Pancreas (tissue), 10 donors: ENCODE measurements around the gene MYH9. TPM values are rescaled to one million over a fixed set of nuclear protein-coding genes. Genes with fewer than 3 reads are reported as not detected.

Source experiments
- ATAC-seq, 4 donors: fragments of 200-7000 bp; cut with Tn5 transposase; one replicate each; pipeline versions ENCODE4 v1.8.0 to v1.9.1; 2020; ENCODE audit warnings: mild to moderate bottlenecking in 4 of 4, moderate library complexity in 4 of 4
- DNase-seq, 6 donors: peaks; one replicate each; pipeline ENCODE4 v3.0.0-alpha.2; 2020
- FAIRE-seq: peaks from 2 replicates; lab custom pipeline; 2012; peaks lifted over from hg19 to GRCh38; lab: Jason Lieb, UNC
- H3K27ac ChIP-seq, 4 donors: fragments of 200-600 bp; sonication (generic); 1 replicate in 3 of 4; 2 replicates in 1 of 4; pipeline versions ENCODE4 v1.5.0 to v1.8.0; 2020
- H3K27me3 ChIP-seq, 4 donors: fragments of 200-600 bp; one replicate each; pipeline ENCODE4 v1.8.0; 2021
- H3K36me3 ChIP-seq, 3 donors: fragments of 200-600 bp; sonication (generic) in 1 of 3; one replicate each; pipeline versions ENCODE4 v1.5.0 to v1.8.0; 2020 to 2021
- H3K4me1 ChIP-seq, 3 donors: fragments of 200-600 bp; one replicate each; pipeline ENCODE4 v1.8.0; 2021
- H3K4me3 ChIP-seq, 4 donors: fragments of 200-600 bp; sonication (generic) in 2 of 4; one replicate each; pipeline versions ENCODE4 v1.5.0 to v1.8.0; 2020 to 2021
- H3K9me3 ChIP-seq, 4 donors: fragments of 200-600 bp; one replicate each; pipeline ENCODE4 v1.8.0; 2021
- CTCF ChIP-seq, 4 donors: fragments of 200-600 bp; sonication (generic) in 3 of 4; IDR thresholded peaks; one replicate each; pipeline versions ENCODE4 v1.5.0 to v1.8.0; 2021; ENCODE audit warnings: antibody characterized with exemption in 4 of 4
- WGBS, 2 donors: extraction: QIAGEN DNeasy Blood & Tissue Kit; methylation state at CpG; one replicate each; pipeline ENCODE4 v1.1.7; 2013; 5-methylcytosine and 5-hydroxymethylcytosine counted together
- intact Hi-C, 3 donors: fragments of 100-400 bp; cut with DNase I; formaldehyde crosslinking; loops; one replicate each; pipeline versions ENCODE4 v1.11.1 to v1.14.2; 2022
- polyA plus RNA-seq, 2 donors: library from polyadenylated mRNA; stranded (reverse); fragments of 200-250 nt; gene quantifications; one replicate each; pipeline ENCODE4 v1.2.3, GENCODE V29; 2013
- total RNA-seq, 6 donors: library from RNA; stranded (reverse); fragmentation: NEBNext Ultra II Directional in 4 of 6; extraction: Animal tissue kit (Norgen Biotek cat#: 25700) in 4 of 6; gene quantifications; one replicate each; pipeline versions ENCODE4 v1.2.1 to v1.2.4, GENCODE V29; 2021 to 2023
- donor health status: healthy with polysubstance abuse.
- donor health status: DM: no; HTN: no; CAD: no; lungs with moderate emphysema.
- donor health status: DM: no; HTN: no; CAD: no.
- donor health status: control.
- donor health status: control.
- donor health status: Bipolar disorder and iron deficiency.
- donor health status: DM: yes; HTN: yes; CAD: no.
- donor health status: DM: no; HTN: no; CAD: no.
- donor health status: DM: no; HTN: no; CAD: no.
- donor health status: DM: yes; HTN: yes; CAD: no.

MYH9 gene
- total and polyA plus RNA-seq, 8 donors: 80.9 to 554 (median 376) TPM

- no peak for ATAC-seq
- TF ChIP-seq CTCF (IDR thresholded peaks at IDR 0.05): no peak
- H3K9me3 ChIP-seq: no peaks in the 10 kb centered on the region
- H3K4me3 ChIP-seq: no peak overlapping the region
- H3K4me1 ChIP-seq: peaks cover 47 to 59% (median 49%) of the 10 kb centered on the region in 3 donors
- intact Hi-C loops: loop anchor here in 2 of 3 donors (10.0 kb wide), 1 partner anchor 47 kb away; the partner anchor contains the start of gene MYH9 (in 2 of the 2)
- H3K27ac ChIP-seq: peak overlapping the region; percentile 63 to 92 (median 83)
- H3K36me3 ChIP-seq: peaks cover 9 to 59% (median 24%) of the 10 kb centered on the region in 3 donors
- no peak for FAIRE-seq
- WGBS, 2 donors: 77 to 79% methylated on average over 8 of the region's 8 CpGs
- DNase-seq: no peak
- H3K27me3 ChIP-seq: no peaks in the 10 kb centered on the region
These were observed 50.2 kb downstream of the MYH9 start for GRCh38 chr22:36337365-36338130.

DNA sequence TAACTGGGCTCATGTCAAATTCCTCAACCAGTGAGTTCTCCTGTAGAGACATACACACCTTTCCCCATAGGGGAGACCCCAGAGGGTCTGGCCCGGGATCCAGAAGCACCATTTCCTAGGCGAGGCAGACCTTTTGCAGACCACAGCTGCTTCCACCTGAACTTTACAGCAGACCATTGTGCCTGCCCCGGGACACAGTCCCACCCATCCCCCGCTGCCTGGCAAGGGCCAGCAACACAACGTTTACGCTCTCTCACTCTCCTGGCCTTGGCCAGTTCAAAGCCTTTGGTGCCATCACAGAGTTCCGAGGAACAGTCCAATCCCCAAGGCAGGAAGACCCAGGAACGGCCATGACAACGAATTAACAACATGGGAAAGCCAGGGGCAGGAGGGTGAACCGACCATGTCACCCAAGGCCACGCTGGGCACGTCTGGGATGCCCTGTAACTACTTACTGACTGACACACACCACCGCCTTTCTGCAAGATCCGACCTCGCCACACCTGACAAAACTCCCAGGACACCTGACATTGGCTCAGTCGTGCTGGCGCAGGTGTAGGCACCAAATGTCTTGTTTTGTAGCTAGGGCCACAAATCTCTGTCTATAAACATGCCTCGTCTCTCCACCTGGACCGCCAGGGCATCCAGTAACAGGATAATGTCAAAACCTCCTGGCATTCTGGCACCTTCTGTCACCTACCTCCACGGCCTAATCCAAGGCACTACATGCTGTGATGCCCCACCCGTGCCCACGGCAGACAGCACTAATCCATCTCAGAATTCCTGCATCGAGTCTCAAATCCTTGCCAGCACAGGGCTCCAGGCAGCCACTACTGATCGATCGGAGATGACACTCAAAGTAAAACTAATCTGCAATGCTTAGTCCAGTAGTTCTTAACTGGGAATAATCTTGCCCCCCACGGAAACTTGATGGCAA is 51.3 kb downstream of the MYH9 start:
- intact Hi-C loops: loop anchor here in 2 of 3 donors (10.0 kb wide), 1 partner anchor 48 kb away; the partner anchor contains the start of gene MYH9 (in 2 of the 2)
- no peak for FAIRE-seq
- H3K36me3 ChIP-seq: peaks cover 9 to 52% (median 22%) of the 10 kb centered on the region in 3 donors

DNA sequence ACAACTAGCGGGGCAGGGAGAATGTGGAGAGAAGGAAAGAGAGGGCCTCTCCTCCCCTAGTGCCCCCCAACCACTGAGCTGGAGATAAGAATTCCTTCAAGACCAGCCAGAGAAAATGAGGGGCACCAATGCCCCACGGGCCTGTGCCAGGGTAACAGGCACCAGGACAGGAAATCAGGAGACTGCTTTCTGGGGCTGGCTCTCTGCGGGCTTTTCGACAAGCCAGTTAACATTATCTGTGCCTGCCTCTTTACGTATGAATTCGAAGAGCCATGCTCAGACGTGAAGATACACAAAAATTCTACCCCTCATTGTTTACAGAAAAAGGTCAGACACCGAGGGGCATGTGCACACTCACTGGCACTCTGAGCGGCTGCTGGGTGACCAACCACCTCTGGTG is 52.1 kb downstream of the MYH9 start:
- peaks cover 2 to 50% (median 13%) of the 10 kb centered on the region in 3 donors for H3K36me3 ChIP-seq
- ATAC-seq: no peak
- H3K4me3 ChIP-seq: no peak overlapping the region
- peak overlapping the region; percentile 63 to 92 (median 83) for H3K27ac ChIP-seq
- H3K27me3 ChIP-seq: no peaks in the 10 kb centered on the region
- no peak for DNase-seq
- no peaks in the 10 kb centered on the region for H3K9me3 ChIP-seq
- 37 to 43% methylated on average over 9 of the region's 9 CpGs for WGBS, 2 donors
- TF ChIP-seq CTCF (IDR thresholded peaks at IDR 0.05): no peak
- FAIRE-seq: no peak
- H3K4me1 ChIP-seq: peaks cover 63 to 77% (median 68%) of the 10 kb centered on the region in 3 donors
- intact Hi-C loops: loop anchor here in 2 of 3 donors (10.0 kb wide), 1 partner anchor 49 kb away; the partner anchor contains the start of gene MYH9 (in 2 of the 2)

More for the DNA sequence above, 51.3 kb downstream of the MYH9 start:
- no peak for TF ChIP-seq CTCF (IDR thresholded peaks at IDR 0.05)
- H3K27me3 ChIP-seq: no peaks in the 10 kb centered on the region
- peaks cover 54 to 69% (median 59%) of the 10 kb centered on the region in 3 donors for H3K4me1 ChIP-seq
- no peak overlapping the region for H3K4me3 ChIP-seq
- WGBS, 2 donors: 28 to 34% methylated on average over 26 of the region's 26 CpGs
- H3K27ac ChIP-seq: peak overlapping the region; percentile 63 to 92 (median 83)
- DNase-seq (peak in 5 of 6 donors; percentile 83 to 93 (median 87)), ATAC-seq (peak; percentile 44 to 78 (median 65))
- no peaks in the 10 kb centered on the region for H3K9me3 ChIP-seq

DNA sequence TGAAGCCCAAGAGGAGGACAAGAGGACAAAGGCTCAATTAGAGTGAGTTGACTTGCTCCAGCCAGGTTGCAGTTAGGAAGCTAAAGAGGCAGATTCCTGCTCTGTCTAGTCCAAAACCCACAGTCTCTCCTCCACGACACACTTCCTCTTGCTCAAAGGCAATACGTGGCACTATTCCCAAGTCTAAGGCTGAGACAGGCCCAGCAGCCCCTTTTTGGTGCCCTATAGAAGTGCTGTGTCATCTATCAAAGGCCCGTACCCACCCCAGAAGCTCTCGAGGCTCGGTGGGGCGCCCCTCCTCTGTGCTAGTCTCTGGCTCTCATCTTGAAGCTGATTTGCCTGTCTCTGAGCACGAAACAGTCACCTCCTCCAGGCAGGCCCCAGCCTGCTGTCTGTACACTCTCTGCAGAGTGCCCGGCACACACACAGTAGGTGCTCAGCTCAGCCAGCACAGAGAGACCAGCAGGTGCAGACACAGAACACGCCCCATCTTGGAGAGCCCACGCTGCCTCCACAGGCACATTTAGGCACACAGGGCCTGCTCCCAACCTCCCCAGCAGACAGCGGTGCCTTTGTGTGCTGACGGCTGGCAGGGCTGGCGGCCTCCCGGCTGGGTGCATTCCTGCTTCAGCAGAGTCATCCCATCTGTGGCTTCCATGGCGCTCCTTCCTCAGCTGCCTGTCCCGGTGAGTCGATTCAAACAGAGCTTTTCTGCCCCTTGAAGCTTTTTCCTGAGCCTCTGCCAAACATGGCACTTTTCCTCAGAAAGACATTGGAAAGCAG is 52.8 kb downstream of the MYH9 start:
- intact Hi-C loops: loop anchor here in 2 of 3 donors (10.0 kb wide), 1 partner anchor 50 kb away; the partner anchor contains the start of gene MYH9 (in 2 of the 2)
- Histone ChIP-seq H3K27ac (peak overlapping the region; percentile 63 to 92 (median 83)), H3K27me3 (no peaks in the 10 kb centered on the region), H3K36me3 (peaks cover 0 to 50% (median 11%) of the 10 kb centered on the region in 3 donors), H3K4me3 (no peak overlapping the region), H3K4me1 (peaks cover 67 to 82% (median 74%) of the 10 kb centered on the region in 3 donors), H3K9me3 (no peaks in the 10 kb centered on the region)
- TF ChIP-seq CTCF (IDR thresholded peaks at IDR 0.05): no peak
- ATAC-seq (peak; percentile 10 to 28 (median 14)), DNase-seq (peak in 4 of 6 donors; percentile 54 to 88 (median 71)), FAIRE-seq (no peak)
- WGBS, 2 donors: 52 to 53% methylated on average over 17 of the region's 17 CpGs
